C4-2B (cell line): ENCODE measurements around the gene VAV3.

Experiments used
- ZFX ChIP-seq: fragments of 450-650 bp; IDR thresholded peaks from 2 replicates; pipeline ENCODE4 v1.6.1; 2017
- TF ChIP-seq, protein P1 (sequence below): fragments of 450-650 bp; conservative IDR thresholded peaks from 2 replicates; pipeline ENCODE4 v1.5.1; 2017; ENCODE audit warnings: mild to moderate bottlenecking

- TF ChIP-seq, protein P1, sequence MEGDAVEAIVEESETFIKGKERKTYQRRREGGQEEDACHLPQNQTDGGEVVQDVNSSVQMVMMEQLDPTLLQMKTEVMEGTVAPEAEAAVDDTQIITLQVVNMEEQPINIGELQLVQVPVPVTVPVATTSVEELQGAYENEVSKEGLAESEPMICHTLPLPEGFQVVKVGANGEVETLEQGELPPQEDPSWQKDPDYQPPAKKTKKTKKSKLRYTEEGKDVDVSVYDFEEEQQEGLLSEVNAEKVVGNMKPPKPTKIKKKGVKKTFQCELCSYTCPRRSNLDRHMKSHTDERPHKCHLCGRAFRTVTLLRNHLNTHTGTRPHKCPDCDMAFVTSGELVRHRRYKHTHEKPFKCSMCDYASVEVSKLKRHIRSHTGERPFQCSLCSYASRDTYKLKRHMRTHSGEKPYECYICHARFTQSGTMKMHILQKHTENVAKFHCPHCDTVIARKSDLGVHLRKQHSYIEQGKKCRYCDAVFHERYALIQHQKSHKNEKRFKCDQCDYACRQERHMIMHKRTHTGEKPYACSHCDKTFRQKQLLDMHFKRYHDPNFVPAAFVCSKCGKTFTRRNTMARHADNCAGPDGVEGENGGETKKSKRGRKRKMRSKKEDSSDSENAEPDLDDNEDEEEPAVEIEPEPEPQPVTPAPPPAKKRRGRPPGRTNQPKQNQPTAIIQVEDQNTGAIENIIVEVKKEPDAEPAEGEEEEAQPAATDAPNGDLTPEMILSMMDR, result no peak
- no peak for TF ChIP-seq ZFX
Measured at GRCh38 chr1:107946794-107947193, 18.2 kb downstream of the VAV3 start.
